NCI-H1694 treated with DMSO at 0.1 percent for 48 hours (cell line): Measurements from ENCODE around the gene ZAR1.
"Not testable (repeated sequence)": the region's sequence is repeated elsewhere in the genome, so short reads cannot be mapped to it uniquely, and the experiment has no call there.

Experiments used
- DNase-seq: peaks from one replicate; lab custom pipeline; 2025; lab: John Stamatoyannopoulos, UW

The ZAR1 gene, protein sequence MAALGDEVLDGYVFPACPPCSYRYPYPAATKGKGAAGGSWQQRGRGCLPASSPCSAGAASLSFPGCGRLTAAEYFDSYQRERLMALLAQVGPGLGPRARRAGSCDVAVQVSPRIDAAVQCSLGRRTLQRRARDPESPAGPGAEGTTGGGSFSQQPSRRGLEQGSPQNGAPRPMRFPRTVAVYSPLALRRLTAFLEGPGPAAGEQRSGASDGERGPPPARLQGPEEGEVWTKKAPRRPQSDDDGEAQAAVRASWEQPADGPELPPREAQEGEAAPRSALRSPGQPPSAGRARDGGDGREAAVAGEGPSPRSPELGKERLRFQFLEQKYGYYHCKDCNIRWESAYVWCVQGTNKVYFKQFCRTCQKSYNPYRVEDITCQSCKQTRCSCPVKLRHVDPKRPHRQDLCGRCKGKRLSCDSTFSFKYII

DNA sequence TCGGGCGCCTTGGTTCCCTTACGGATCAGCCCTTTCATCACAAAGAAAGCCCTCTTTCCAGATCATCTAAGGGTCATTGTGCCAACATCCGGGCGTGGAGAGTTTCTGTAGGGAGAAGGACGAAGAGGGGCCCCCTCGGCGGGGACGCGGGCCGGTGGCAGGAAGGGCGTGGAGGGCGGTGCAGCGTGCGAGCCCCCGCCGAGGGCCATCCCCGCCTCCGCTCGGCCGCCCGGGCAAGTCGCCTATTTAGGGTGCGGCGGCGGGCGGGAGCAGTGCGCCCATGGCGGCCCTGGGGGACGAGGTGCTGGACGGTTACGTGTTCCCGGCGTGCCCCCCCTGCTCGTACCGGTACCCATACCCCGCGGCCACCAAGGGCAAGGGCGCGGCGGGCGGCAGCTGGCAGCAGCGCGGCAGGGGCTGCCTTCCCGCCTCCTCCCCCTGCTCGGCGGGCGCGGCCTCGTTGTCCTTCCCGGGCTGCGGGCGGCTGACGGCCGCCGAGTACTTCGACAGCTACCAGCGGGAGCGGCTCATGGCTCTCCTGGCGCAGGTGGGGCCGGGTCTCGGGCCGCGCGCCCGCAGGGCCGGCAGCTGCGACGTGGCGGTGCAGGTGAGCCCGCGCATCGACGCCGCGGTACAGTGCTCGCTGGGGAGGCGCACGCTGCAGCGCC is at the start of gene ZAR1:
ZAR1 (plus strand) TSS at position 241 of the 668 bp plus-strand sequence; CDS start at position 281, 40 bp downstream.
- no peak for DNase-seq

DNA sequence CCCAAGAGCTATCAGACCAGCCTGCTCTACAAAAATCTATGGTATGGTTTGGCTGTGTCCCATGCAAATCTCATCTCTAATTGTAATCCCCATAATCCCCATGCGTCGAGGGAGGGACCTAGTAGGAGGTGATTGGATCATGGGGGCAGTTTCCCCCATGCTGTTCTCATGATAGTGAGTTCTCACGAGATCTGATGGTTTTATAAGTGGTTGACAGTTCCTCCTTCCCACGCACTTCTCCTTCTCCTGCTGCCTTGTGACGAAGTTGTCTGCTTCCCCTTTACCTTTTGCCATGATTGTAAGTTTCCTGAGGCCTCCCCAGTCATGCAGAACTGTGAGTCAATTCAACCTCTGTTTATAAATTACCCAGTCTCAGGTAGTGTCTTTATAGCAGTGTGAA is 49.1 kb upstream of the ZAR1 start:
- DNase-seq: not testable (repeated sequence)

DNA sequence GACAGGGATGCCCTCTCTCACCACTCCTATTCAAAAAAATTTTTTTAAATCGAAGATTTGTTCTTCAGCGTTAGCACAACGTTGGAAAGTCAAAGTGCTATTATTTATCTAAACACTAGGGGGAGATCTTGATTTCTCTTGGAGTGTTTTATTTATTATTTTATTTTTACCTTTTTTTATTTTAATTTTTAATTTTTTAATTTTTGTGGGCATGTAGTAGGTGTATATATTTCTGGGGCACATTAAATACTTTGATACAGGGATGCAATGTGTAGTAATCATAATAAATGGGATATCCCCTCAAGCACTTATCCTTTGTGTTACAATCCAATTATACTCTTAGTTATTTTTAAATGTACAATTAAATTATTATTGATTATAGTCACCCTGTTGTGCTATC is 44.3 kb upstream of the ZAR1 start:
- DNase-seq: no peak

DNA sequence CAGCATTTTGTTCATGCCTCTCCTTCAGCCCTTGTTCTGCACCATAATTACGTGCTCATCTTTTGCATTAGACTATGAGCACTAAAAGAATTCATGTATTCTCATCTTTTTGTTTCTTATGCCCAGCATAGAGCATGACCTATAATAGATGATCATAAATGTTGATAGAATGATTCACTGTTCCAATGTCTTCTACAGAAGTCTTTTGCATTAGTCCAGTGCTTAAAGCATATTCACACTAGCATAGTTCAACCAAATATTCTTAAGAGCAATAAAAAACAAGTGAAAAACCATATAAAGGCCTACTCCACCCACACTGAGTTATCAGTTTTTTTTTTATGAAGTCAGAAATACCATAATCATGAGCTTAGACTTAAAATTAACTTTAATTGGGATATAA is 43.4 kb upstream of the ZAR1 start:
- no peak for DNase-seq

DNA sequence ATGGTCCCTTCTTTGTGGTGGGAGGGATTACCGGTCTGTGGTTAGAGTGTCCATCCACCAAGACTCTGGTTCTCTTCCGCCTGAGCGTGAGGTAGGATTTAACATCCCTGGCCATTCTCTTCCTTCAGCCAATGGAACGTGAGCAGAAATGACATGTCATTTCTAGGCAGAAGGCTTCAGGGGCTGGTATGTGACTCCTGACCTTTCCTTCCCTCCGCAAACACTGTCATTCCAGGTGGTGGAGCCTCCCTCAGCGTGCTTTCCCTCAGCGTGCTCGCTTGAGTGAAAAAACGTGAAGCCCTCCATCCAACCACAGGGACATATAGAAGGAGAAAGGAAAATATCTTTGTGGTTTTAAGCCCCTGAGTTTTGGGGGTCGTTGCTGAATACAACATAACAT is 40.9 kb upstream of the ZAR1 start:
- DNase-seq: no peak

DNA sequence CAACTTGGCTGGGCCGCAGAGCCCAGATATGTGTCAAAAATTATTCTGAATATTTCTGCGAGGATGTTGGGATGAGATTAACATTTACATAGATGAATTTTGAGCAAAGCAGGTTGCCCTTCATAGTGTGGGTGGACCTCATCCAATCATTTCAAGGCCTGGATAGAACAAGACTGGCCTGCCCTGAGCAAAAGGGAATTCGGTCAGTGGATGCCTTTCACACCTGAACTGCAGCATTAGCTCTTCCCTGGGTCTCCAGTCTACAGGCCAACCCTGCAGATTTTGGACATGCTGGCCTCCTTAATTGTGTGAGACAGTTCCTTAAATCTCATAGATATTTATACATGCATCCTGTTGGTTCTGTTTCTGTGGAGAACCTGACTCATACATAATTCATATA is 39.3 kb upstream of the ZAR1 start:
- DNase-seq: no peak

DNA sequence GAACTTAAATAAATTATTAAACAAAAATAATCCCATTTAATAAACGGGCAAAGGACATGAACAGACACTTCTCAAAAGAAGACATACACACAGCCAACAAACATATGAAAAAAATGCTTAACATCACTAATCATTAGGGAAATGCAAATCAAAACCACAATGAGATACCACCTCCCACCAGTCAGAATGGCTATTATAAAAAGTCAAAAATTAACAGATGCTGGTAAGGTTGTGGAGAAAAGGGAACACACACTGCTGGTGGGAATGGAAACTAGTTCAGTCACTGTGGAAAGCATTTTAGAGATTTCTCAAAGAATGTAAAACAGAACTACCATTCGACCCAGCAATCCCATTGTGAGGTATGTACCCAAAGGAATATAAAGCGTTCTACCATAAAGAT is 38.4 kb upstream of the ZAR1 start:
- not testable (repeated sequence) for DNase-seq

DNA sequence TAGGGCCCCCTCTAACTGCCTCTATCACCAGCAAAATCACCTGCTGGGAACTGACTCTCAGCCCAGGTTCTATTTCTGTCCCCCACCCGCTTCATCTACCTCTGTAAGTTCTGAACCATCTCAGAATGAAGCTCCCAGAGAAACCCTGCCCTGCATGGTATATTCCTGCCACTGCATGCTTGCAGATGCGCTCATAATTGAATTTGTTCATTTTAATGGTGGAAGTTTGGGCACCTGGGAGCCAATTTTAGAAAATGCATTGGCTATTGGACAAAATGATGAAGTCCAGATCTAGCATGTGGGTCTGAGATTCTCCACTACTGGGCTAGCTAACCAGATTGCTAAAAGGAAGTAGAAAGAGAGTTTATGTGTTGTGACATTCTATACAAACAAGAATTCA is 35.5 kb upstream of the ZAR1 start:
- no peak for DNase-seq

DNA sequence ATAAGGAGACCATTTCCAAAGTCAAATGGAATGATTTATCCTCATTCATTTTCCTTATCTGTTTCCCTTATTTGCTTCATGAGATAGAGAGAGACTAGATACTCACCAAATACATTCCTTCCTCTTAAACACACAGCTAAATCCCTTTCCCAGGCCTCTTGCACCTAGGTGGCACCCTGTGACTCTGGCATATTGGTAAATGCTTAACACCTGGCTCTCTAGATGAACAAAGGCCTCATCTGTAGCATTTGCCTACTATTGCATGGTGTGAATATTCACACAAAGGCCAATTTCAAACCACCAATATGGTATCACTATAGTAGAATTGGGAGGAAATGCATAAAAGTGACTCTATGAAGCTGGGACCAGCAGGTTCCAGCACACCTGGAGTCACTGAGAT is 29.1 kb upstream of the ZAR1 start:
- DNase-seq: no peak

DNA sequence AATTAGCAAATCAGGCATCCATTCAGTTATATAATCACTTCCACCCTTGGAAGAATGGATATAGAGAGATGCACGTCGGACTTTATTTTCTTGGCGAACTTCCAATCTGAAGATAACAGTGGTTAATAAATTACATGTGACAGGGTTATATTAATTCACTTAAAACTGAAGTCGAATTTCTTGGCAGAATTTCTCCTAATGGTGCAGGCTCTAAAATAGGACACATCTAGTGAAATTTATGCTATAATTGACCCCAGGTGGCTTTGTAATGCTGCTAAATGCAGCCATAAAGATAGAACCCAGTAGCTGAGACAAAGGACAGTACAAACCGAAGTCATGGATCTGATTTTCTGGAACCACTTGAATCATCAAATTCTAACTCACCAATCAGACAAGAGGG is 27.7 kb upstream of the ZAR1 start:
- no peak for DNase-seq

DNA sequence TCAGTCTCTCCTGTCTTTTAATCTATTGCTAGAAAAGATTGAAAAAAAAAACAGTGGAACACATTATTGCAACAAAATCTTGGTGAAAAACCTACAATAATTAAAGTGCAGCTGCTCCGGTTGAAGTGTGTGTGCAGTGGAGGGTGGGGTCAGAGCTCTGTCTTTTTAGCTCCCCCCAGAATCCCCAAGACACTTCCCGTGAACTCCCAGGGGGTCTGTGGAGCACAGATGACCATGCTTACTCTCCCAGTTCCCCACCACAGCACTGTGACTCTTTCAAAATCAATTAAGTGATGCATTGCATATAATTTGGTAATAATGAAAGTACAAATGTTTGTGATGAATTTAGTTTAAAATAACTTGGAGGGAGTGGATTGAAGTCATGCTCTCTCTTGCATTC is 22.6 kb upstream of the ZAR1 start:
- no peak for DNase-seq

DNA sequence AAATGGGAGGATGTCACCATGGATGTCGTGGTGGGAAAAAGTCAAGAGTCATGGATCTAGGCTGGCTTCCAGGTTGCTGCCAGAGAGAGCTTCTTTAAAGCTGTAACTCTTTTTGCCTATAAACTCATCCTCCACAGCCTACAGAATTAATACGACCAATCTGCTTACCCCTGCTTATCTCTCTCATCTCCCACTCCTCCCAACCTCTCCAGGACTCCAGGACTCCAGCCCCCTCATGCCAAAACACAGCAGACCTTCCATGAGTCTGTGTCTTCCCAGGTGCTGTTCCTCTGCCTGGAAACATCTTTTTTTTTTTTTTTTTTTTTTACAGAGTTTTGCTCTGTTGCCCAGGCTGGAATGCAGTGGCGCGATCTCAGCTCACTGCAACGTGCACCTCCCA is 22.2 kb upstream of the ZAR1 start:
- no peak for DNase-seq

DNA sequence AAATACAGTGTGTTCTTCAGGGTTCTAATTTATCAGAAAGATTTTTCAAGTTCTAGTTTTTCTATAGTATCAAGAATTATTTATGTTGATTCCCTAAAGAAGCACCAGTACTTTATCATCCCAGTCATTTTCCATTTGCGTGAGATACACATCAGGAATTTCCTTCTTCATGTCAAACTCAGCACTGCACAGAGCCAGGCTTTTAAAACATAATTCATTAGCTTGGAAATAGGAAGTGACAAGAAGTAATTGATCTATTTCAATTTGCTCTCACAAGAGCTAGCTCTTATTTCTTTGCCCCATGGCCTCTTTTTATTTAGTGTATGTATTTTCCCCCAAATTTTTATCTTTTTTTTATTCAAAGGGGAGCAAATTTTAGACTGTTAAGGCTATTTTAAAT is 19.9 kb upstream of the ZAR1 start:
- DNase-seq: no peak

DNA sequence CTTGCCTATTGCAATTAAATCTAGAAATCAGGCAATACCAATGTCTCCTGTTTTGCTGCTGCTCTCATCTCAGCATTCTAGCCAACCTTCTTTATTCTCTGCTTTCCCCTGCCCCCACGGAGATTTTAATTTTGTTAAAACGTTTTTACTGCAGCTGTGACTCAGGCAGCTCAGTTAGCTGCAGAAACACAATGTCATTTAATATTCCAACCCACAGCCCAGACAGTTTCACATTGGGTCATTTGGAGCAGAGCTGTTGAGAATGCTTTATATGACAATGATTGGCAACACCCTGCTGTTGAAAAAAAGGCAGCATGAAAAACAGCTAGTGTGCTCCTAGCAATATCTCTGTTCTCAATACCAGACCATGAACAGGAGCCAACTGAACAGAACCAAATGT is 19.5 kb upstream of the ZAR1 start:
- DNase-seq: no peak

DNA sequence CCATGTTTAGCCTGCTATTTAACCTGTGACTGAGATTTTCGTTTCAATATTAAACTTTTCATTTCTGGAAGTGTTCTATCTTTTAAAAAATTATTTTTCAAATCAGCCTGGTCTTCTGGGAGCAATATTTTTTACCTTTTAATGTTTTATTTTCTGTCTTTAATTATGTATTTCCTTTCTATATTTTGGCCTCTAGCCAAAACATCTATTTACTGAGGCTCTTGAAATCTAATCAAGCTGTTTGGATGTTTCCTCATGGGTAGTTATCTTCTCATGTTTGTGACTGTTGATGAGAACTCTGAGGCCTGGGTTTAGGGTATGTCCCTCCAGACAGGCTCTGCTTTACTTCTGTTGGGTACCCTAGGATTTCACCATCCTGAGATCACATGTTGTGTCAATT is 17.3 kb upstream of the ZAR1 start:
- no peak for DNase-seq

DNA sequence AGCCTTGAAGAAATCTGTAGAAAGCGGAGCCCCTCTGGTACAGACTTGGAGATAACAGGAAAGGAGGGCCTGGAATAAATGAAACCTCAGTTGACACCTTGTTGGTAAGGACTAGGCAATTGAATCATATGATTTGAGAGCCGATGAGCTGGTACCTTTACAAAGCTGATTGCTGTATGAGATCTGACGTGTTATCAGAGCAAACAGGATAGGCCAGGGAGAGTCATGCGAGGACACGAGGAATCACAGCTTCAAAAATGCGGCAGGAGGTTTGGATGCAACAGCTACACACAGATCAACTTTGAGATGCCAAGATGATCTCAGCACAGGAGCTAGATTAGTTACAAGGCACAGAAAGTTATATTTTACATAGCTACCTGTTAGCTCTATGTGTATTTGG is 14.3 kb upstream of the ZAR1 start:
- DNase-seq: no peak

DNA sequence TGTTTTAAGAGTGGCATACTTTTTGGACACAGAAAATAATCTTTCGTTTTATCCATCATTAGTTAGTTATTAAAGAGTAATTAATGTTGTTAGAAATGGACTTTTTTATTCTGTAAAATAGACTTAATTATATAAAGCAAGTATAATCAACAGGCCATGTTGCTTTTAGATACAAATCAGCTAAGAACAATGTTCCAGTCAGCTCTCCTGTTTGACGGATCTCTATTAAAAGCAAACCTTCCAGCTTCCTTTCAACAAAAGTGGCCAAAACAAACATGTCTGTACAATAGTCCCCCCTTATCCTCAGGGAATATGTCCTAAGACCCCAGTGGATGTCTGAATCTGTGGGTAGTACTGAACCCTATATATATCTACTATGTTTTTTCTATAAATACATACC is 11.8 kb upstream of the ZAR1 start:
- DNase-seq: no peak

DNA sequence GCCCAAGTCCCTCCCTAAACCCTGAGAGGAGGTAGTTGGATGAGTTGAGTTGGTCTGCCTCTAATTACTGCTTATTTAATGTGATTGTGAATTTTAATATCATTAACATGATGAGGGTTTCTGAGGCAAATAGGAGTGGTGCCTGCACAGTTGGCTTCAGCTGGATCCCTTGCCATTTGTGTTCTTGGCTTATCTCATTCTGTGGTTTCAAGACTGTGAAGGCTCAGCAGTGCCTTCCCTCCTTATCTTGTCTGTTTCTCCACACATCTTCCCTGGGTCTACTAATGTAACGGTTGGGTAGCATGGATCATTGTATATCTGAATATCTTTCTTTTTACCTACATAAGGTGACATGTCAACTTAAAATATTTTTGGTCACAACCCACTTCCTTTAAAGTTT is 8.5 kb upstream of the ZAR1 start:
- DNase-seq: no peak

DNA sequence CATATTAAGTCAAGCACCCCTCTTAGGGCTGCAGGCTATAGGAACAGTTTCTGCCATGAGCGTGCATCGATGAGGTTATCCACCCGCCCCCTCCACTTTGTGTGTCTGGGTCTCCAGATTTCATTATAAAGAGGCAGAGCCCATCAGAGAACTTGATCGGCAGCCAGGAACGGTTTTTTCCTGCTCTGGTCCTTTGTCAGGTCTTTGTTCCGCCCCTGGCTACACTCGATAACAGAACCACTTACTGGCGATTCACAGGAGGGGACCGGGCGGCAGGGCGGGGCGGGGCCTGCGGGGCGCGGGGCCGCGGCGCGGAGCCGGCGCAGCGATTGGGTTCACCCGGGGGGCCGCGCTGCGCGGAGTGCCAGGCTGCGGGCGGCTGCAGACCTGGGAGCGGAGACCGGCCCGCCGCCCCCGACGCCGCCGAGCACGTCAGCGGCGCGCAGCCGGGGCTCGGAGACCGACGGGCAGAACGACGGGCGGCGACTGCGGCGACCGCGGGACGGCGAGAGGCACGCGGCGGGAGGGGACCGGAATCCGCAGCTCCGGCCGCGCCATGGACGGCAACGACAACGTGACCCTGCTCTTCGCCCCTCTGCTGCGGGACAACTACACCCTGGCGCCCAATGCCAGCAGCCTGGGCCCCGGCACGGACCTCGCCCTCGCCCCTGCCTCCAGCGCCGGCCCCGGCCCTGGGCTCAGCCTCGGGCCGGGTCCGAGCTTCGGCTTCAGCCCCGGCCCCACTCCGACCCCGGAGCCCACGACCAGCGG is 6.9 kb upstream of the ZAR1 start, which contains the start of gene SLC10A4:
SLC10A4 (plus strand) TSS at position 338 of the 771 bp plus-strand sequence; CDS start at position 557, 219 bp downstream.
- no peak for DNase-seq

DNA sequence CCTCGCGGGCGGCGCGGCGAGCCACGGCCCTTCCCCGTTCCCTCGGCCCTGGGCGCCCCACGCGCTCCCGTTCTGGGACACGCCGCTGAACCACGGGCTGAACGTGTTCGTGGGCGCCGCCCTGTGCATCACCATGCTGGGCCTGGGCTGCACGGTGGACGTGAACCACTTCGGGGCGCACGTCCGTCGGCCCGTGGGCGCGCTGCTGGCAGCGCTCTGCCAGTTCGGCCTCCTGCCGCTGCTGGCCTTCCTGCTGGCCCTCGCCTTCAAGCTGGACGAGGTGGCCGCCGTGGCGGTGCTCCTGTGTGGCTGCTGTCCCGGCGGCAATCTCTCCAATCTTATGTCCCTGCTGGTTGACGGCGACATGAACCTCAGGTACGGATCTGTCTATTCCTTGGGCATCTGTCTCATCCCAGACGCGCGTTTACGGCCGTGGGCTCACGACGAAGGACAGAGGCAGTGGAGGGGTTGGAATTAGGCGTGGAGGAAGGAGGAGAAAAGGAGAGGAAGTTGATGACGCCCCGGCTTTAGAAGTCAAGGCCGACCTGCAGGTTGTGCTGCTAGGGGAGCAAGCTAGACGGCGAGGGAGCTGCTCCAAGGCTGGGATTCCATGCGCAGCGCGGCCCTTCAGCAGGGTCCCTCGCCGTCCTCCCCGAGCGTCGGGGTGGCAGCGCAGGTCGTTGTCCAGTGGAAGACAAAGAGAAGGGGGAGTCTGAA is 6.1 kb upstream of the ZAR1 start:
- no peak for DNase-seq

DNA sequence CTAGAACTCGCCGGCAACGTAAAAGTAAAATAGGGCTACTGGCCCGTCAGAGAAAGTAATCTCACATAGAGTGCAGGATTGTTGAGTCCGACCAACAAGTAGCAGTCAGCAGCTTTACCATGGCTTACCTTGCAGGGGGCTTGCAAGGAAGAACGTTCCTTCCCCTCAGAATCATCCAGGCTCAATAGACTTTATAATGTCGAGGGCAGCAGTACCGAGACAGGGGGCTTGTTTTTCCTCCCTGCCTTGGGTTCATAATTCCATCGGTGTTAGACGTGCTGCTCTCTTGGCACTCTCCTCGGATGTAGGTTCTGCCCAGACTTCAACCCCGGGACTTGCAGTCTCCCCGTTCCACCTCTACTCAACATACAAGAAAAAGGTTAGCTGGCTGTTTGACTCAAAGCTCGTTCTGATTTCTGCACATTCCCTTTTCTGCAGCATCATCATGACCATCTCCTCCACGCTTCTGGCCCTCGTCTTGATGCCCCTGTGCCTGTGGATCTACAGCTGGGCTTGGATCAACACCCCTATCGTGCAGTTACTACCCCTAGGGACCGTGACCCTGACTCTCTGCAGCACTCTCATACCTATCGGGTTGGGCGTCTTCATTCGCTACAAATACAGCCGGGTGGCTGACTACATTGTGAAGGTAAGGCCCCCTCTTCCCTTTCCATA is 5.4 kb upstream of the ZAR1 start:
- no peak for DNase-seq

DNA sequence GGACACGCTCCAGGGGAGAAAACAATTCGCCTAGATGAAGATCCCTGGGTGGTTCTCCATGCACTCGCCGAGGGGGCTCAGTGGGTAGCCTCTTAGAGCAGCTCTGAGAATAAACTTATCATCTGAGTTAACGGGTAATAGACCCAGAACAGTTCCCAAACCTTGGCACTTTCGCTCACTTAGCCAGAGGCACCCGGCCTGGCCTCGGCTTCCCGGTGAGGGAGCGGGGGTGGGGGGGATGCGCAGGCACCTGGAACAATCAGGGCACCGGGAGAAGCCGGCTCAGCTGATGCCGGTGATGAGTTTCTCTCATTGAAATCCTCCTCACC is 405 bp upstream of the ZAR1 start:
- DNase-seq: no peak
